ENCODE measurements around the gene HSPA14. TPM values are rescaled to one million over a fixed set of nuclear protein-coding genes. Genes with fewer than 3 reads are reported as not detected.

HSPA14 gene
- total and polyA plus RNA-seq, 2 of the 8 experiments (the other 6 are each of a cell fraction or from before 2014, with no cell fraction given): 20.5 to 36.4 TPM

GRCh38 chr10:14873090-14873760, 35.1 kb downstream of the HSPA14 start (continued):
- TF ChIP-seq CTCF (IDR thresholded peaks at IDR 0.05; ENCODE audit: control extremely low read depth in 1 of 3, insufficient read depth in 1 of 3, low read depth in 1 of 3, low read length in 3 of 3) (no peak), TBP (IDR thresholded peaks at IDR 0.05; ENCODE audit: low read depth, low read length) (no peak), MAFK (IDR thresholded peaks at IDR 0.05; ENCODE audit: low read depth, low read length) (no peak), MAX (IDR thresholded peaks at IDR 0.05) (no peak), SRF (IDR thresholded peaks at IDR 0.05; ENCODE audit: low read depth, low read length) (no peak), RXRA (IDR thresholded peaks at IDR 0.05; ENCODE audit: insufficient read depth, low read depth, low read length) (no peak), BRCA1 (IDR thresholded peaks at IDR 0.05; ENCODE audit: low read depth, low read length) (no peak), HDAC2 (IDR thresholded peaks at IDR 0.05; ENCODE audit: borderline replicate concordance in 1 of 2, low read depth in 2 of 2, low read length in 2 of 2) (no peak)

Measured in H1 (cell line).